ENCODE measurements around the gene ADAM22. TPM values are rescaled to one million over a fixed set of nuclear protein-coding genes. Genes with fewer than 3 reads are reported as not detected.

Gene ADAM22
- total RNA-seq, 1 donor from 2014 or later = 13.4 TPM

DNA sequence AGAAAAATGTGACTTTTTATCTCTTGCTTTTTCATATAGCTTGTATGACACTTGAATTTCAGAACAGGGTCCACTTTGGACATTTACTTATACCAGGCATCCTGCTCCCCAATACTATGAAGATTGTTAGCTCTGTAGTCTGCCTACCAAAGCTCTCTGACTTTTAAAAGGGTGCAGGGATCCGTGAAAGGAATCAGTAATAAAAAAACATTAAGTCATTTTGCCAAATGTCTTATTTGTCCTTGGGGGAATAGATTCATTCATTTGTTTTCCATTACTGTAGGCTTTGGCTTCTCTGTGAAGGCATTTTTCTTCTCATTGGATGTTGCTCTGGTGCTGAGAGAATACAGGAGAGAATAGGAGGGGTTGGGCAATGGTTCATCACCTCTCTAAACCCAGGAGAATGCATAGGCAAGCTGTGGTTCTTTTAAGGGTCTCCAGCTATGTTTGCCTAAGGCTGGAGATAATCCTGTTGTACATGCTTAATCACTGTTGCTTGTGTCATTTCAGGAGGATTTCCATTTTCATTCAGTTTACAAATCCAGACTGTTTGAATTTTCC, 182.3 kb downstream of the ADAM22 start:
- H3K9me3 Mint-ChIP-seq = no peaks in the 10 kb centered on the region

DNA sequence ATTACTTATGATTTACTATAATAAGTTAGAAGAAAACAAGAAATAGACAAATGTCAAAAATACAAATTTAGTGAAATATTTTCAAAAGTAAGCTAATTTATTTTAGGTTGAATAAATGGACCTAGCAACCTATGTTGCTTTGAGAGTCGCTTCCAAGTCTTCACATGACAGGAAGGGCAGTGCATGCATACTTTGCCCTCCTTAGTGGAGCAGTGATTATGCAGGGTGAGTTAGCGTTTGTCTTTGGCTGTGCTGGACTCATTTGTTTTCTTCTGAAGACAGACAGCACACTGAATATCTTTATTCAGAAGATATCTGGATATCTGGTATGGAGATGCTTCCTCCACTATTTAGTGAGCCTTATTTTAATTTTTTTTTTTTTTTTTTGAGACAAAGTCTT, 183.3 kb downstream of the ADAM22 start:
- H3K9me3 Mint-ChIP-seq = no peaks in the 10 kb centered on the region
- TF ChIP-seq CTCF (conservative IDR thresholded peaks at IDR 0.05) = no peak
- no peaks in the 10 kb centered on the region for H3K36me3 Mint-ChIP-seq (ENCODE audit: low read depth)
- H3K27me3 Mint-ChIP-seq (ENCODE audit: low read depth) = no peaks in the 10 kb centered on the region
- H3K27ac Mint-ChIP-seq (ENCODE audit: unreplicated experiment) = no peak overlapping the region
- no peak overlapping the region for H3K4me3 Mint-ChIP-seq
- no peaks in the 10 kb centered on the region for H3K4me1 Mint-ChIP-seq
- DNase-seq (ENCODE audit: low read depth, low spot score) = no peak

More for the DNA sequence above, 182.3 kb downstream of the ADAM22 start:
- H3K36me3 Mint-ChIP-seq (ENCODE audit: low read depth) = no peaks in the 10 kb centered on the region
- no peak overlapping the region for H3K27ac Mint-ChIP-seq (ENCODE audit: unreplicated experiment)
- H3K27me3 Mint-ChIP-seq (ENCODE audit: low read depth) = no peaks in the 10 kb centered on the region
- DNase-seq (ENCODE audit: low read depth, low spot score) = no peak
- no peak overlapping the region for H3K4me3 Mint-ChIP-seq
- no peaks in the 10 kb centered on the region for H3K4me1 Mint-ChIP-seq
- no peak for TF ChIP-seq CTCF (conservative IDR thresholded peaks at IDR 0.05)

DNA sequence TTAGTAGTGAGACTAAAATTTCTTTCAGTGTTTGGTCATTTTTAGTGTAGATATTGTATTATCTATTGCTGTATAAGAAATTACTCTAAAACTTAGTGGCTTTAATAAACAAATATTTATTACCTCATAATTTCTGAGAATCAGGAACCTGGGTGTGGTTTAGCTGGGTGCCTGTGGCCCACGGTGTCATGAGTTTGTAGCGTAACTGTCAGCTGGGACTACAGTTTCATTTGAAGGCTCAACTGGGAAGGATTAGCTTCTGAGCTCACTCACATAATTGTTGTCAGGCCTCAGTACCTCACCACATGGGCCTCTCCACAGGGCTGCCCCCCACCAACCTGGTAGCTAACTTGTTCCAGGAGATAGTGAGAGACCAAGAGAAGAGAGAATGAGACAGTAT, 187.3 kb downstream of the ADAM22 start:
- Mint-ChIP-seq H3K4me1 (no peaks in the 10 kb centered on the region), H3K36me3 (ENCODE audit: low read depth) (no peaks in the 10 kb centered on the region), H3K4me3 (no peak overlapping the region), H3K9me3 (no peaks in the 10 kb centered on the region), H3K27ac (ENCODE audit: unreplicated experiment) (no peak overlapping the region), H3K27me3 (ENCODE audit: low read depth) (no peaks in the 10 kb centered on the region)
- no peak for TF ChIP-seq CTCF (conservative IDR thresholded peaks at IDR 0.05)
- DNase-seq (ENCODE audit: low read depth, low spot score) = no peak

DNA sequence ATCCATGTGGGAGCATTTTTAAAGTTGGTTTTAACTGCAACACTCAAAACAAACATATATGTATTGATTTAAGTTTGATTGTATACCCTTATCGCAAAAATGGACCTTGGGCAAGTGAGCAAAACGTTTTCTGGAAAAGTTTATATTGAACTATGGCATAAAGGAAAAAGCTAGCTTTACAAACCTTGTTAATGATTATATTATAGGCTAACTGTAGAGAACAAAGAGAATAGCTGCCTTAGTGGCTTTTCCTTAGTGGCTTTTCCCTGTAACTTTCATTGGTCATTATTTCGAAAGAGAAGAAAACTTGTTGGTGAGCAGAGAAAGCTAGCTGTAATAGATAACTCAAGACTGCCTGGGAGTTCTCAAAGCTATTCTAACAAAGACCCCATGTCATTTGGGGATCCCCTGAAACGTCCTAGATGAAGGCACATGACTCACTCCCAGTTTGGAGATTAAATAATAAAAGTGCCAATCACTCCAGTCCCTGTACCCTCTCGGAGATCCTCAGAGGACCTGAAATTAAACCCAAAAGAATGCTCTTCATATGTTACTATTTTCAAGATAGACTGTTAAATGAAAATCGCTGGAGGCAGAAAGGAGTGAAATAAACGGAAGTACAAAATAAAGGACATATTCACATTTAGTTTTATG, 193.7 kb downstream of the ADAM22 start:
- Mint-ChIP-seq H3K4me1 (no peaks in the 10 kb centered on the region), H3K36me3 (ENCODE audit: low read depth) (no peaks in the 10 kb centered on the region), H3K27ac (ENCODE audit: unreplicated experiment) (no peak overlapping the region), H3K9me3 (no peaks in the 10 kb centered on the region), H3K4me3 (no peak overlapping the region), H3K27me3 (ENCODE audit: low read depth) (no peaks in the 10 kb centered on the region)
- DNase-seq (ENCODE audit: low read depth, low spot score) = no peak
- no peak for TF ChIP-seq CTCF (conservative IDR thresholded peaks at IDR 0.05)

GRCh38 chr7:88132725-88133124, 198.7 kb downstream of the ADAM22 start:
- H3K36me3 Mint-ChIP-seq (ENCODE audit: low read depth) = no peaks in the 10 kb centered on the region
- H3K27ac Mint-ChIP-seq (ENCODE audit: unreplicated experiment) = no peak overlapping the region
- H3K9me3 Mint-ChIP-seq = no peaks in the 10 kb centered on the region
- TF ChIP-seq CTCF (conservative IDR thresholded peaks at IDR 0.05) = no peak
- H3K4me1 Mint-ChIP-seq = no peaks in the 10 kb centered on the region
- H3K27me3 Mint-ChIP-seq (ENCODE audit: low read depth) = no peaks in the 10 kb centered on the region
- no peak overlapping the region for H3K4me3 Mint-ChIP-seq
- DNase-seq (ENCODE audit: low read depth, low spot score) = no peak

Data from neural crest cell (in vitro differentiated cells).